Measurements from ENCODE around the gene MBD5. TPM values are rescaled to one million over a fixed set of nuclear protein-coding genes. Genes with fewer than 3 reads are reported as not detected.
A peak's percentile ranks its signal among the peaks of the same experiment; 100 is the strongest.

The MBD5 gene
- total RNA-seq, 1 donor from 2014 or later = 52.8 TPM

GRCh38 chr2:148110184-148110583 is 89.3 kb downstream of the MBD5 start:
- DNase-seq (ENCODE audit: low spot score) = no peak

DNA sequence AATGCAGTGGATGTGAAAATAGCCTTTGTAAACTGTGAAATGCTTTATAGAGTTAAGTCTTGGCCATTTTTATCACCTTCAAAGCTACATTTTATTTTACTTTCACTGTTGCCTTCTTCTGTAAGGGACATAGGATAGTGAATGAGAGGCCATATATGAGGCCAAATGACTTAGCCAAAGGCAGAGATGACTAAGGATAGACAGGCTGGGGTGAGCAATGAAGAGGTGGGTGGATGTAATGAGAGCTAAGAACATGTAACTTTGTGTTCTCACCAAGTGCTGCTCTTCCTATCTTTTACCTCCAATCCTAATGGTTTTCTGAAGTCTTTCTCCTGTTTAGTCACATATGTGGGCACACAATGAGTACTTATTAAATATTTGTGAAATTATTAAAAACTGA is 101.9 kb downstream of the MBD5 start:
- DNase-seq (ENCODE audit: low spot score) = no peak

GRCh38 chr2:148124271-148124670 is 103.4 kb downstream of the MBD5 start:
- no peak for DNase-seq (ENCODE audit: low spot score)

DNA sequence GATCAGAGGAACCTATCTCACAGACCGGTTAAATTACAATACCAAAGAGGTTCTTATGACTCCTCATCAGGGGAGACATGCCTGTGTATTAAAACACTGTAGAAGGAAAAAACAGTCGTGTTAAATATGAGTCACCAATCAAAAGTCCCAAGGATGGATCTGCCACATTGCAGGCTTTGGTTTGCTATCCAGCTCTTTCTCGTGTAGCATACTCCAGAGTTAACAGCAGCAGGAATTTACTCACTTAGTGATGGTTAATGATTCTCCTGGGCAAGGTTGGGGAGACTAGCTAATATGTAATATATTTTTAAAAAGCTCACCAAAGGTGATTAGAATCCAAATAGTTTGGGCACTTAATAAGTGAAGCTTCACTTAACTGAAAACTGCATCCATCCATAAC is 109.7 kb downstream of the MBD5 start:
- peak; percentile 31 for DNase-seq (ENCODE audit: low spot score)

- no peak for DNase-seq (ENCODE audit: low spot score)
Measured at GRCh38 chr2:148132412-148132811, 111.5 kb downstream of the MBD5 start.

- DNase-seq (ENCODE audit: low spot score) = no peak
Measured at GRCh38 chr2:148135705-148136104, 114.8 kb downstream of the MBD5 start.

DNA sequence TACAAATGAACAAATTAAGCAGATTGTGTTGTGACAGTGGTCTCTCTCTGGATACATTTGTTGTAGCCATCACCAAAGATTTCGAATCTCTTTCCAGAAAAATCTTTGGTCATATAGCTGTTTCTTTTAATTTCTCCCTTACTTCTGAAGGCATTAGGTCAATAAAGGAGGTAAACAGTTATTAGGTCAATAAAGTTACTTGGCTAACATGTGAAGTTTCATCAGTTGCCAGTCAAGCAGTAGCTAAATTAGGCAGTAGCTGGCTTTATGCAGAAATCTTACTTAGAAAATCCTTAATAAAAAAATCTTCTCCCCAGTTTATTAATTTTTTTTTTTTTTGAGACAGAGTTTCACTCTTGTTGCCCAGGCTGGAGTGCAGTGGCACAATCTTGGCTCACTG is 115.5 kb downstream of the MBD5 start:
- no peak for DNase-seq (ENCODE audit: low spot score)

DNA sequence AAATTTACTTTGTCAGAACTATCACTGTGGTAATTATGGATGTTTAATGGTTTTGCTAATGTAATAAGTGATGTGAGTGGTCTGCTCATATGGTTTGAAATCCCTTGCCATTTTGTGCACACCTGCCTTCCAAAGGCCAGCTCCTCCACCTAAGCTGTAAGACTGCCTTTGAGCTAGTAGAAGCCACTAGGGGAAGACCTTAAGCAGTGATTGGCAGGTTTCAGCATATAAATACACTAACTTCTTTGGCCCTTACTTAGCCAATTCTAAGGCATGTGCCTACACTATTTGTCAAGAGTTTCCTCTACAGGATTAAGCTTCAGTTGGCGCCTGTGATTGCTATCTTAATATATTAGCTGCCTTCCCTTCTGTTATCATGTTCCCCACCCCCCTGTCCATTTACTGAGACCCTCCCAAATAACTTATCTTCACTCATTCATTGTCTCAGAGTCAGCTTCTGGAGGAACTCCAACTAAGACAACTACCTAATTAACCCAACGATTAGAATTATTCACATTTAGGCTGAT is 141.1 kb downstream of the MBD5 start:
- DNase-seq (ENCODE audit: low spot score) = no peak

GRCh38 chr2:148162871-148163270 is 142.0 kb downstream of the MBD5 start:
- DNase-seq (ENCODE audit: low spot score) = no peak

DNA sequence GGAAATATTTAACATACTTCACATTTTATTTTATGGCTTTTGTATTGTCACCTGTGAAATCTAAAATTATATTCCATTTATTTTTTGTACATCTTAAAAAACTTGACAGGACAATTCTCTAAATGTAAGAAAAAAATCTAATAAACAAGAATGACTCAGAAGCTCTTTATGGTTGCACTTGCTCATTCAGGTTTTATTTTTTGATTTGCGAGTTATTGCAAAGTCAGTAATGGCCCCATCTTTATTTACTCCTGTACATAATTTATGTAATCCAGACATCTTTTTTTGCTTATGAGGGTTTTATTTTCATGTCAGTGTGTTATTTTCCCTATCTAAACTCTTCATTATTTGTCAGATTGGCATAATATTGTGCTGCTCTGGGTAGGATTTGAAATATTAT is 145.1 kb downstream of the MBD5 start:
- no peak for DNase-seq (ENCODE audit: low spot score)

DNA sequence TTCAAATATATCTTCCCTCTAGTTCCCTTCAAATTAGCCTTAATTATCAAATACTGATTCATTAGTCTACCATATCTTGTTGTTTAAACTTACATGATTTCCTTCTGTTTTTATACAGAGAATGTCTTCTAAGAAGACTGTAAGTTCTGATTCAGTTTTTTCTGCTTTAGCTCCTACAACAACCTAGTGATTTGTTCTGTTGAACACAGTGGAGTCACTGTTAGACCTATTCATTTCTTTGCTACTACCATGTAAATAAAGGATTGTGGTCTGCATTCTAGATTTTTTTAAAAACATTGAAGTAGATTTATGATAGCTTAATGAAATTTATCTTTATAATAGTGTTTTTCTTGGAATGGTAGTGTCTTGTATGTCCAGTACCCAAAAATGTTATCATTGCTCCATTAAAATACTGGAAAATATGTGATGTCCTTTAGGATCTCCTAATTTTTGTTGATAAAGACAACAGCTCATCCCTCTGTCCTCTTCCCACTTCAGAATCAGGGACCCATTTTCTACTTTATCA is 146.4 kb downstream of the MBD5 start:
- DNase-seq (ENCODE audit: low spot score) = no peak

DNA sequence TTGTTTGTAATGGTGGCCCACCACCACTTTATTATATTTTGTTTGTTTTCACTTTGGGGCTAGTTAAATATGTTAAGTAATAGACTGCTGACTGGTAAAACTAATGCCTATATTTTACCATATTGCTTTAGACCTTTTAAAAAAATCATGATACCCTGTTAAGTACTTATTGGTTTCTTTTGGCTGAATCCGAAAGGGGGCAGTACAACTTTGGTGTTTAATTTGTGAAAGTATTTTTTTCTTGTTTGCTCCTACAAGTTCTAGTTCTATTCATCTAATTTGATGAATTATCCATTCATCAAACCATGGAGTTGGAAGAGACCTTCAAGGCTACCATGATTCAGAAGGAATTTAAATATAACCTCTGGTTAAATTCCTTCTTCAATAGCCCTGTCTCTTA is 147.0 kb downstream of the MBD5 start:
- DNase-seq (ENCODE audit: low spot score) = no peak

GRCh38 chr2:148172131-148172753 is 151.4 kb downstream of the MBD5 start:
- DNase-seq (ENCODE audit: low spot score) = no peak

DNA sequence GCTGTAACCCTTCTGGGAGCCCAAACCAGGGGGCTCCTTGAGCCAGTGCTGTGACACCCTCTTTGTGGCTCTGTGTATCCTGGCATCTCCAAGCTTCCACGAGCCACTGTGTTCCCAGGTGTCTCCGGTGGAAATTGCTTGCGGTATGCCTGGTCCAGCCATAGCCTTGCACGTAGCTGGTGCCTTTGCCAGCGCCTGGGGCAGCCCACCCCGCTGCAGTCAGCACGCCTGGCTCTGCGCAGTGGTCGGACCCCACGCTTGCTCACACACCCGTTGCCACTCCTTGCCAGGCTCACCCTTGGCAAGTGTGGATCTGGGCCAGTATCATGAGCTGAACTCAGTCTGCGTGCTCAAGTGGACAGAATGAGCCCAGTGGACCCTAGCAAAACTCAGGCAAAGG is 152.3 kb downstream of the MBD5 start:
- no peak for DNase-seq (ENCODE audit: low spot score)

DNA sequence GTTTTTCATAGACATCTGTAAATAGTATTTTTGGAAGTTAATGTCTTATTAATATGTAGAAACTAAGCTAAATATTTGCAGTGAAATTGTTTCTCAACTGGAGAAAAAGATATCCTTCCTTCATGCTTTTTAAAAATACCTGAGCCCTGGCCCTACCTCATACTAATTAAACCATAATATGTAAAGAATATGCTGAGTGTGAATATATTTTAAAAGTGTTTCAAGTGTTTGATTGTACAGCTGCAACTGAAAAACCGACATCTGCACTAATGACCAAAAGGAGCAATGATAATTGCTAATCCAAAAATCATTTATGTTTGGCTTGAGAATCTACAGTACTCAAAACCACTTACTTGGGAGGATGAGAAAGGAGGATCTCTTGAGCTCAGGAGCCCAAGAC is 156.7 kb downstream of the MBD5 start:
- DNase-seq (ENCODE audit: low spot score) = no peak

- DNase-seq (ENCODE audit: low spot score) = no peak
Measured at GRCh38 chr2:148179724-148180123, 158.8 kb downstream of the MBD5 start.

DNA sequence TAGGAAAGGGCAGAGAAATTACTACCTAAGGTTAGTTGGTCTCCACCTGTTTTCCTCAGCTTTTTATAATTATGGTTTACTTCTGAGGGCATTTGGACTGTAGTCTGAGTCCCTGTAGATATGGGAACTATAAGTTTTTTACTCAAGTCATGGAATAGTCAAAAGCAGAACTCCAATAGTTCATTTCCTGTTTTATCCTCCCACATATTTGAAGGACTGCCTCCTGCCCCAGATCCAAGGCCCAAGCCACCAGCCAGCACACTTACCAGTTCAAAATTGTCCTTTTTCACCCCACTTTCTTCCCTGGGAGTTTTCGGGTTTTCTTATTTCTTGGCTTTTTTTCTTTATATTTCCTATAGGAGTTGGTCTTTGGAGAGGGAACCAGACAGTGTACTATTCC is 164.1 kb downstream of the MBD5 start:
- DNase-seq (ENCODE audit: low spot score) = no peak

- DNase-seq (ENCODE audit: low spot score) = no peak
Measured at GRCh38 chr2:148194882-148195281, 174.0 kb downstream of the MBD5 start.

GRCh38 chr2:148201075-148202004 is 180.4 kb downstream of the MBD5 start:
- DNase-seq (ENCODE audit: low spot score) = no peak

- no peak for DNase-seq (ENCODE audit: low spot score)
Measured at GRCh38 chr2:148202237-148202636, 181.3 kb downstream of the MBD5 start.

DNA sequence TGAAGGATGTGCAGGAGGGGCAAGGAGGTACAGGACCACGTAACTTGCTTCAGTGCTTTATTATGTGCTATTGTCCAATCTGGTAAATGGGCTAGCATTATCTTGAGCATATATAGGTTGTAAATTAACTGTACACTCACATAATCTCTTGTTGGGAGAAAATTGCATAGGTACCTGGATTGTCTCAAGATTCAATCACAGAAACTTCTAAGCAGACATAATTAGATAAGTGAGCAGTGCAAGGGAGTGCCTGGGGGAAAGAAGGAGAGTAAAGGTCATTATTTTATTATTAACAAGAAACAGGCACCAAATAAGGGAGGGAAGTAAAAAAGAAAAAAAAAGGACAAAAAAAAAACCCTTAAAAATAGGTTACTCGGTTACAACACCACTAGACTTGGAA is 186.2 kb downstream of the MBD5 start:
- DNase-seq (ENCODE audit: low spot score) = no peak

- no peak for DNase-seq (ENCODE audit: low spot score)
Measured at GRCh38 chr2:148209603-148210002, 188.7 kb downstream of the MBD5 start.
